ENCODE measurements around the gene SLC16A4. TPM values are rescaled to one million over a fixed set of nuclear protein-coding genes. Genes with fewer than 3 reads are reported as not detected.

Gene SLC16A4
- total RNA-seq, 1 donor from 2014 or later: 3.3 TPM

GRCh38 chr1:110348050-110348449 is 42.8 kb downstream of the SLC16A4 start:
- Histone ChIP-seq H3K27ac (replicated peaks) (no peak overlapping the region), H3K9me3 (replicated peaks) (no peaks in the 10 kb centered on the region), H3K27me3 (ENCODE audit: low read depth) (no peaks in the 10 kb centered on the region), H3K4me1 (peaks cover 87% of the 10 kb centered on the region), H3K36me3 (peaks cover 18% of the 10 kb centered on the region), H3K4me3 (no peak overlapping the region)
- TF ChIP-seq CTCF (IDR thresholded peaks at IDR 0.05; ENCODE audit: borderline replicate concordance): no peak
- intact Hi-C loops (cut with micrococcal nuclease): loop anchor here (5.0 kb wide), 1 partner anchor 54 kb away; no protein-coding TSS in a partner anchor
- DNase-seq: no peak

- H3K27me3 ChIP-seq (ENCODE audit: low read depth): no peaks in the 10 kb centered on the region
- DNase-seq: no peak
- peaks cover 18% of the 10 kb centered on the region for H3K36me3 ChIP-seq
- TF ChIP-seq CTCF (IDR thresholded peaks at IDR 0.05; ENCODE audit: borderline replicate concordance): no peak
- H3K27ac ChIP-seq (replicated peaks): peak overlapping the region; percentile 7
- H3K4me3 ChIP-seq: no peak overlapping the region
- intact Hi-C loops (cut with micrococcal nuclease): loop anchor here (5.0 kb wide), 1 partner anchor 55 kb away; no protein-coding TSS in a partner anchor
- no peaks in the 10 kb centered on the region for H3K9me3 ChIP-seq (replicated peaks)
- H3K4me1 ChIP-seq: peaks cover 94% of the 10 kb centered on the region
Observed at GRCh38 chr1:110347182-110347893, 43.5 kb downstream of the SLC16A4 start.

- TF ChIP-seq CTCF (IDR thresholded peaks at IDR 0.05; ENCODE audit: borderline replicate concordance): no peak
- DNase-seq: no peak
- H3K4me3 ChIP-seq: no peak overlapping the region
- no peak overlapping the region for H3K27ac ChIP-seq (replicated peaks)
- no peaks in the 10 kb centered on the region for H3K27me3 ChIP-seq (ENCODE audit: low read depth)
- peaks cover 23% of the 10 kb centered on the region for H3K36me3 ChIP-seq
- H3K4me1 ChIP-seq: peaks cover 100% of the 10 kb centered on the region
- no peaks in the 10 kb centered on the region for H3K9me3 ChIP-seq (replicated peaks)
- intact Hi-C loops (cut with micrococcal nuclease): loop anchor here (5.0 kb wide), 1 partner anchor 56 kb away; no protein-coding TSS in a partner anchor
Observed at GRCh38 chr1:110346690-110347089, 44.1 kb downstream of the SLC16A4 start.

GRCh38 chr1:110345480-110345879 is 45.3 kb downstream of the SLC16A4 start:
- DNase-seq: no peak
- no peaks in the 10 kb centered on the region for H3K27me3 ChIP-seq (ENCODE audit: low read depth)
- H3K9me3 ChIP-seq (replicated peaks): no peaks in the 10 kb centered on the region
- H3K36me3 ChIP-seq: peaks cover 34% of the 10 kb centered on the region
- intact Hi-C loops (cut with micrococcal nuclease): loop anchor here (5.0 kb wide), 1 partner anchor 57 kb away; no protein-coding TSS in a partner anchor
- H3K4me3 ChIP-seq: no peak overlapping the region
- no peak overlapping the region for H3K27ac ChIP-seq (replicated peaks)
- no peak for TF ChIP-seq CTCF (IDR thresholded peaks at IDR 0.05; ENCODE audit: borderline replicate concordance)
- peaks cover 100% of the 10 kb centered on the region for H3K4me1 ChIP-seq

GRCh38 chr1:110344152-110344551 is 46.7 kb downstream of the SLC16A4 start:
- no peaks in the 10 kb centered on the region for H3K9me3 ChIP-seq (replicated peaks)
- H3K27me3 ChIP-seq (ENCODE audit: low read depth): no peaks in the 10 kb centered on the region
- no peak for TF ChIP-seq CTCF (IDR thresholded peaks at IDR 0.05; ENCODE audit: borderline replicate concordance)
- H3K27ac ChIP-seq (replicated peaks): peak overlapping the region; percentile 11
- H3K4me3 ChIP-seq: peak overlapping the region; percentile 95
- peaks cover 99% of the 10 kb centered on the region for H3K4me1 ChIP-seq
- peaks cover 34% of the 10 kb centered on the region for H3K36me3 ChIP-seq
- DNase-seq: no peak
- intact Hi-C loops (cut with micrococcal nuclease): no loop called here
